Sigmoid colon (tissue), 4 donors: ENCODE results near the gene KLF11.

Experiments used
- CTCF ChIP-seq, 4 experiments: fragments of 450-650 bp in 3 of 4; fragments of 200-600 bp in 1 of 4; IDR thresholded peaks; one replicate each; pipeline ENCODE4 v1.5.1; 2016 to 2019; ENCODE audit warnings: antibody characterized with exemption in 4 of 4, mild to moderate bottlenecking in 3 of 4, moderate library complexity in 2 of 4
- POLR2A ChIP-seq, 2 donors: fragments of 450-650 bp; IDR thresholded peaks; one replicate each; pipeline ENCODE4 v1.6.1; 2016; ENCODE audit warnings: antibody characterized with exemption in 2 of 2, mild to moderate bottlenecking in 2 of 2, moderate library complexity in 2 of 2
- POLR2AphosphoS5 ChIP-seq, 4 donors: sonication (generic); formaldehyde crosslinking; IDR thresholded peaks; one replicate each; pipeline ENCODE4 v1.6.1; 2017; ENCODE audit warnings: antibody characterized with exemption in 4 of 4

- no peak for TF ChIP-seq CTCF (IDR thresholded peaks at IDR 0.05)
- no peak for TF ChIP-seq POLR2A (IDR thresholded peaks at IDR 0.05)
- TF ChIP-seq POLR2AphosphoS5 (IDR thresholded peaks at IDR 0.05) = no peak
These were observed 20.2 kb downstream of the KLF11 start for GRCh38 chr2:10063566-10063965.
